ENCODE data around the gene ACAP1.

- no peak for TF ChIP-seq CTCF (IDR thresholded peaks at IDR 0.05; ENCODE audit: insufficient read depth, low read depth, low read length)
- TF ChIP-seq EZH2 (IDR thresholded peaks at IDR 0.05; ENCODE audit: insufficient read depth, low read length) = no peak
Observed at GRCh38 chr17:7393613-7394451, 57.5 kb downstream of the ACAP1 start.
